Mucosa of gallbladder (tissue), 1 donor: ENCODE results near the gene SMURF1. TPM values are rescaled to one million over a fixed set of nuclear protein-coding genes. Genes with fewer than 3 reads are reported as not detected.
"Not testable (repeated sequence)": the region's sequence is repeated elsewhere in the genome, so short reads cannot be mapped to it uniquely, and the experiment has no call there.

ENCODE experiments used
- DNase-seq: peaks from one replicate; pipeline ENCODE4 v3.0.0-alpha.2; 2020; ENCODE audit warnings: low spot score
- total RNA-seq: library from RNA; stranded (reverse); gene quantifications from one replicate; pipeline ENCODE4 v1.2.1, GENCODE V29; 2021
- donor health status: DM: no; HTN: no; CAD: no.

SMURF1 gene
- total RNA-seq, 1 donor from 2014 or later = 32.9 TPM

DNA sequence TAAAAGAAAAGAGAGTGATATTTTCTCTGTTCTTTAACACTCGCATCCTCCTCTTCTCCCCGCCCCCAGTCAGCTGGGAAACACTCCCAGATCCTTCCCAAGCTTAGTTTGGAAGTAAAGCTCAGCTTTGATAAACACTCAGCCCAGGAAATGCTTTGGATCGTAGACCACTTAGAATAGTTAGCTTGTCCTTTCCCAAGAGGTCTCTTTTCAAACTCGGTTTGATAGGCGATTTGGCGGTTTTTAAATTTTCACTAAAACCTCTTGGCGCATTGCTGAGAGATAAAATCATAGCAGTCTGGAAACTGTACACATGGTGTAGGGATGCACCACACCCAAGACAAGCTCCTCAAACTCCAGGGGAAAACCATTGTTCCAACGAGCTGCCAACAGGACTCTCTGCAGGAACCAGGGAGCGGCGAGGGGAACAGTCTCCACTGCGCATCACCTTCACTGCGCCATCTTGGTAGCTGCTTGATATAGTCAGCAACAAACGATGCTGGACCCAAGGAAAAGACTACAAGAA, 22.3 kb downstream of the SMURF1 start:
- DNase-seq = no peak

DNA sequence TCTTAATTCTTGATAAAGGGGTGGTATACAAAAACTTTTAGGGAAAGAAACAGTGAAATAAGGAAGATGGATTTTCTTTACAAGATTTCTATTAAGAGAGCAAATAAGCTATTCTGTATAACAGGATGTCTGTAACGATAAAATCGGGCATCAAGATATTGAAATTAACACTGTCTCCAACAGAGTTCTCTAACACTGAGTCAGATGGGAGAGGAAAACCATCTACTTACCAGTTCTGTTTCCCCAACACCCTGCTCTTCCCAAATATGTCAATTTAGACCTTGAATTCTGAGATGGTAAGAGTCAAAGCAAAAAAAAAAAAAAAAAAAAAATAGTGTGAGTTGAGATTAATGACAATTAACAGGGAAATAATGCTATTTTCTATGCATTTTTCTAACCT, 23.0 kb downstream of the SMURF1 start:
- no peak for DNase-seq

DNA sequence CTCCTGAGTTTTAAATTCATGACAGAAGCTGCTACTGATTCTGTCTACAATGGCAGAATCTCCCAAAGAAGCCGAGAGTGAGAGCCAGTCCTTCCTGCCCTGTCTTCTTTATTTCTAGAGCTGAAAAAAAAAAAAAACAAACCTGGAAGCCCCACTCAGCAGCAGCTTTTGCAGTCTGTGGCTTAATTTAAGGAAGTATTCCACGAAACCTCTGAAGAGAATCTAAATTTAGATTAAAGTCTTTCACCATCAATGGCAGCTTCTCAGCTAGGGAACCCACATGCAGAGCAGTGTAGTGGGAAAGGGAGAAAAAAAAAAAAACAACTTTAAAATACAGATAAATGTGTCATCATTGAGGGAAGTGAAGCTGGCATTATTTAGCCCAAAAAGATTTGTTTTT, 23.4 kb downstream of the SMURF1 start:
- no peak for DNase-seq

- no peak for DNase-seq
These were observed 25.8 kb downstream of the SMURF1 start for GRCh38 chr7:99118077-99118476.

DNA sequence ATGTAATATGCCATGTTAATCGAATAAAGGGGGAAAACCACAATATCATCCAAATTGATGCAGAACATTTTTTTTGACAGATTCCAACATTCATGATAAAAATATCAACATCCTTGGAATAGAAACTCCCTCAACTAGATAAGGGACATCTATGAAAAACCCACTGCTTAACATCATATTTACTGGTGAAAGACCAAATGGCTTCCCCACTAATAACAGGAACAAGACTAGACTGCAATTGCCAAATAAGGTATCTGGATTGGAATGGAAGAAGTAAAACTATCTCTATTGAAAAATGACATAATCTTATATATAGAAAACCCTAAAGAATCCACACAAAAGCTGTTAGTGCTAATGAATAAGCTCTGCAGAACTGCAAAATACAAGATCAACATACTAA, 27.8 kb downstream of the SMURF1 start:
- no peak for DNase-seq

GRCh38 chr7:99115379-99115778, 28.5 kb downstream of the SMURF1 start:
- DNase-seq = no peak

- no peak for DNase-seq
These were observed 30.9 kb downstream of the SMURF1 start for GRCh38 chr7:99112979-99113378.

- DNase-seq = no peak
These were observed 31.8 kb downstream of the SMURF1 start for GRCh38 chr7:99112097-99112496.

DNA sequence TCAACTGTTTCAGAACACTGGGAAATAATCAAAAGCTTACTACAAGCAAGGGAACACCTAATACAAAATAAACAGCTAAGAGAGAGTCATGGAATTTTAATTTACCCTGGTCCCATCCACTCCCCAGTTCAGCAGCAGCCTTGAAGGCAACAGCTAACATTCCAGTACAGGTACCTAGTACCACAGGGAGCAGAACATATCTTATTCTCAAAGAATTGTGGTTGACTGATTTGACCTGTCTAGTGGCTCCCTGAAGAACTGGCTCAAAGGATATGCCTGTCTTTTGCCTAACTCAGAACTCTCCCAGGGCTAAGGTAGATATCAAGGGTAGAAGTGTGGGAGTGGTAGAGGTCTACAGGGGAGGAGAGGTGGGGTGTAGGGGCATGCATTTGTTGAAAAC, 32.3 kb downstream of the SMURF1 start:
- DNase-seq = no peak

DNA sequence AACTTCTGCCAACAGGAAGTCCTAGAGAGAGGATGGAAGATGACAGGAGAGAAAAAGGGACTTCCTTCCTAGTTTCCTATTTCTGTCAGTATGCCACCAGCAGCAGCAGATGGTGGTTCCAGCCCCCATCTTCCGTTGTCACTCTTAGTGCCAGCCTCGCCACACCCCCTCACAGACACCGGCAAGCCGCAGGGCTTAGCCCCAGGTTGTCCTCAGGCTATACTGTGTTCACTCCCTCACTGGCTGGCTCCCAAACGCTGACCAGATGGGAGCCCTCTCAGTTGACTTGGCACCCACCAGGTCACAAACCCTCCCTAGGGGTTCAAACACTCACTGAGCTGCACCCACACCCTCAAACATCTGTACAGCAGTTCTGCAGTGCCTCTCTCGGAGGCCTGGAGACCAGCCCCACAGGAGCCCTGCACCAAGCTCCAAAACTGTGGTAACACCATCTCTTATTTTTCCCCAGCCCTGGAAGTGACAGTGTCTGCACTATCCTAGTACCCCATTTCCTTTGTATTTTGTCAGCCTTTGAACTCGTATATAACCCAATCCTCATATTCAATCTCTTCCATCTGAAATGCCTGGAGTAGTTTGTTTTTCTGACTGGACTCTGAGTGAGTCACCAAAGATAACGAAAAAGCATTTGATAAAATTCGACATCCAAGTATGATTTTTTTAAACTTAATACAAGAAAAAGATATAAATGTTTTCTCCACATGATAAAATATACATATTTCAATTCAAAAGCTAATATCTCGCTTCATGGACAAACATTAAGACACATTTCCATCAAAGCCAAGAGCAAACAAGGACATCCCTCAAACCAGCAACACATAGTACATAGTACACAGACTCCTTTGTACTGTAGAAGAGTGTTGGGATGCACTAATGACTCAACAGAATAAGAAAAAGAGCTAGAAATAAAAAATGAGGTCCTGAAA, 34.5 kb downstream of the SMURF1 start:
- no peak for DNase-seq

DNA sequence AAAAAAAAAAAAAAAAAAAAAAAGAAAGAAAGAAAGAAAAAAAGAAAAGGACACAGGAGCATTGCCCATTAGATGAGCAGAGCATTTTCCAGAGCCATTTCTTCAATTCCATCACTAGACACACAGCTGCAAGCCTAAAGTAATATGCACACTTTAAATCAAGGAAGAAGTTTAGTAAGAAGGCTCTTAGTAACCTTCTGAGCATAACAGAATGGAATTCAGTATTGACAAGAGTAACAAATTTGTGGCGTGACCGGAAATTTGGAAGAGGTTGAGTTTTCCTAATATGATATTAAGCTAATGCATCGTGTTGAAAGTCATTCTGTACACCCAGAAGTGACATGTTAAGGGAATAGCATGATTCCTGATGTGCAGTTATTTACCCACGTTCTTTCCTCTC, 35.3 kb downstream of the SMURF1 start:
- no peak for DNase-seq

- DNase-seq = no peak
These were observed 37.1 kb downstream of the SMURF1 start for GRCh38 chr7:99106821-99107241.

GRCh38 chr7:99106411-99106810, 37.5 kb downstream of the SMURF1 start:
- no peak for DNase-seq

DNA sequence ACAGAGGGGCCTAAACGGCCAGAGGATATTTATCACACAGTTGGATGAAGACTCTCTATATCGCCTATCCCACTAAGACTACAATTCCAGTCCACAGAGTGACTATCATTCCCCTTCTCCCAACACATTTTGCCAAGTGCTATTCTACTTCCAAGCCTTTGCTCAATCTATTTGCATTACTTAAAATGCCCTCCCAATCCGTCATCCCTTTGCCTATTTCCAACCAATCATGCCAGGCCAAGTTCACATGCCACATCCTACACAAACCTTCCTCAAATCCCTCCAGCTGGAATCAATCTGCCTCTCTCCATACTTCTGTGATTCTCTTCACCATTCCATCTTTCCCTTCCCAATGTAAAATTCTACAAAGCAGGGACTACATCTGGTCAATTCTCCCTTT, 38.2 kb downstream of the SMURF1 start:
- no peak for DNase-seq

GRCh38 chr7:99104631-99105030, 39.3 kb downstream of the SMURF1 start:
- DNase-seq = no peak

- not testable (repeated sequence) for DNase-seq
These were observed 40.1 kb downstream of the SMURF1 start for GRCh38 chr7:99103836-99104235.

- no peak for DNase-seq
These were observed 40.9 kb downstream of the SMURF1 start for GRCh38 chr7:99102809-99103690.

DNA sequence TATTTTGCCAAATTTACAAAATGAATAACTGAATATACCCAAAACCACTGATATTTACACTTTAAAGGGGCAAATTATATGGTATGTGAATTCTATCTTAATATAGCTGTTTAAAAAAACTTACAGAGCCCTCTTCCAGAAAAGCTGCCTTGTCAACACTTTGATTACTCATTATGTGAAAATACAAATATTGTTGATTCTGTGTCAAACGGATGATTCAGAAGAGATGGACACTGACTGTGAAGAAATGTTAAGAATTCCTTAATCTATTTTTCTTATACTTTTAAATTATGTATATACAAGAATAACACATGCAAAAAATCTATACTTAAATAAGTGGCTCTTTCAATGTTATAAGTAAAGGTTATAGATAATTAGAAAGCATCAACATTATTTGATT, 41.5 kb downstream of the SMURF1 start:
- DNase-seq = no peak

DNA sequence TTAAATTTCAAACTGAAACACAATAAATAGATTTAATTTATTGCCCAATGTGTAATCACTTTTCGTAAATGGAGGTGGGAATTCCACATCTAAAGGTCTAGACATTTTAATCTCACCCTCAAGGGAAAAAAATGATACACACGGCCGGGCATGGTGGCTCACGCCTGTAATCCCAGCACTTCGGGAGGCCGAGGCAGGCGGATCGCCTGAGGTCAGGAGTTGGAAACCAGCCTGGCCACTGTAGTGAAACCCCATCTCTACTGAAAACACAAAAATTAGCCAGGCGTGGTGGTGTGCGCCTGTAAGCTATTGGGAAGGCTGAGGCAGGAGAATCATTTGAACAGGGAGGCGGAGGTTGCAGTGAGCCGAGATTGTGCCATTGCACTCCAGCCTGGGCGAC, 42.4 kb downstream of the SMURF1 start:
- not testable (repeated sequence) for DNase-seq

- DNase-seq = no peak
These were observed 44.3 kb downstream of the SMURF1 start for GRCh38 chr7:99099499-99100077.

DNA sequence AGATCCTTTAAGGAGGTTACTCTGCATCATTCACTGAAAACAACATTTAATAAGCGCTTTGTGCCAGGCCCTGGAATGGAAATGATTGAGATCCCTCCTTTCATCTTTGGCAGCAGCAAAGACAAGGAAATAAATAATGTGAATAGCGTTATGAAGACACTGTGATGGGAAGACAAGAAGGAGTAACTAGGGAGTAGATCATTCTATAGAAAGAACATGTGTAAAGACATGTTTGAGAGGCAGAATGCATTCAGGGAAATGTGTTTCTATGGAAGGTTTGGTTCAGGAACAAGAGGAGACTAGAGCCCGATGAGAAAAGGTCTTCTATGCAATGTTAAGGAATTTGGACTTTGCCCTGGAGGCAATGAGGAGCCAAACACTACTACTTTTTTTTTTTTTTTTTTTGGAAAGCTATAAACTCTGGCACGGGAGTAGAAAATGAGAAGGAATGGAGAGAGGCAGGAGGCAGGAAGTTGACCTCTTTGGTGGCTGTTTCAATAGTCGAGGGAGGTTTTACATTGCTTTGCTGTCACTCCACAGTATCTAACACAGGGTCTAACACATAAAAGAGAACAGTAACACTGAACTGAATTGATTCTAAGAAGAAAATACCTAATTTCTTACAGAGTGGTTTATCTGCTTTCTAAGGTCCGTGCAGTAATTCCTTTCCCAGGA, 44.9 kb downstream of the SMURF1 start:
- DNase-seq = no peak
